Mesothelial cell of epicardium (in vitro differentiated cells): ENCODE data around the gene VPS54. TPM values are rescaled to one million over a fixed set of nuclear protein-coding genes. Genes with fewer than 3 reads are reported as not detected.

Experiments
- DNase-seq, 2 experiments: peaks; one replicate each; pipeline ENCODE4 v3.0.0; 2021; ENCODE audit warnings: low spot score in 2 of 2; ENCODE audit not compliant: unreplicated experiment in 2 of 2
- H3K27ac Mint-ChIP-seq: 2 replicates; pipeline ENCODE4 v1.8.0; 2021; ENCODE audit warnings: mixed read lengths
- H3K27me3 Mint-ChIP-seq: 2 replicates; pipeline ENCODE4 v1.8.0; 2021; ENCODE audit warnings: low read depth, mixed read lengths
- H3K36me3 Mint-ChIP-seq: 2 replicates; pipeline ENCODE4 v1.8.0; 2021; ENCODE audit warnings: mixed read lengths
- H3K4me1 Mint-ChIP-seq: 2 replicates; pipeline ENCODE4 v1.8.0; 2021; ENCODE audit warnings: mixed read lengths
- H3K4me3 Mint-ChIP-seq: 2 replicates; pipeline ENCODE4 v1.8.0; 2021; ENCODE audit warnings: mild to moderate bottlenecking, moderate library complexity, mixed read lengths
- H3K9me3 Mint-ChIP-seq: 2 replicates; pipeline ENCODE4 v1.8.0; 2021; ENCODE audit warnings: mixed read lengths
- total RNA-seq: library from RNA; stranded (reverse); gene quantifications from 3 replicates; pipeline ENCODE4 v1.2.1, GENCODE V29; 2021
- TF ChIP-seq, protein P1 (sequence below): fragments of 200-600 bp; sonication (generic); IDR thresholded peaks from one replicate; pipeline ENCODE4 v1.5.0; 2021; ENCODE audit warnings: antibody characterized with exemption; ENCODE audit not compliant: unreplicated experiment

Gene VPS54
- total RNA-seq, 1 donor from 2014 or later = 35.4 TPM

- no peak overlapping the region for H3K4me3 Mint-ChIP-seq
- H3K27me3 Mint-ChIP-seq = no peaks in the 10 kb centered on the region
- H3K9me3 Mint-ChIP-seq = no peaks in the 10 kb centered on the region
- DNase-seq = peak in 1 of 2 experiments; percentile 54
- TF ChIP-seq, protein P1, sequence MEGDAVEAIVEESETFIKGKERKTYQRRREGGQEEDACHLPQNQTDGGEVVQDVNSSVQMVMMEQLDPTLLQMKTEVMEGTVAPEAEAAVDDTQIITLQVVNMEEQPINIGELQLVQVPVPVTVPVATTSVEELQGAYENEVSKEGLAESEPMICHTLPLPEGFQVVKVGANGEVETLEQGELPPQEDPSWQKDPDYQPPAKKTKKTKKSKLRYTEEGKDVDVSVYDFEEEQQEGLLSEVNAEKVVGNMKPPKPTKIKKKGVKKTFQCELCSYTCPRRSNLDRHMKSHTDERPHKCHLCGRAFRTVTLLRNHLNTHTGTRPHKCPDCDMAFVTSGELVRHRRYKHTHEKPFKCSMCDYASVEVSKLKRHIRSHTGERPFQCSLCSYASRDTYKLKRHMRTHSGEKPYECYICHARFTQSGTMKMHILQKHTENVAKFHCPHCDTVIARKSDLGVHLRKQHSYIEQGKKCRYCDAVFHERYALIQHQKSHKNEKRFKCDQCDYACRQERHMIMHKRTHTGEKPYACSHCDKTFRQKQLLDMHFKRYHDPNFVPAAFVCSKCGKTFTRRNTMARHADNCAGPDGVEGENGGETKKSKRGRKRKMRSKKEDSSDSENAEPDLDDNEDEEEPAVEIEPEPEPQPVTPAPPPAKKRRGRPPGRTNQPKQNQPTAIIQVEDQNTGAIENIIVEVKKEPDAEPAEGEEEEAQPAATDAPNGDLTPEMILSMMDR = peak; percentile 49
- no peak overlapping the region for H3K27ac Mint-ChIP-seq
- no peaks in the 10 kb centered on the region for H3K36me3 Mint-ChIP-seq
- peaks cover 26% of the 10 kb centered on the region for H3K4me1 Mint-ChIP-seq
These were observed 30.5 kb upstream of the VPS54 start for GRCh38 chr2:64049633-64050220.

GRCh38 chr2:64045938-64046337, 26.7 kb upstream of the VPS54 start:
- no peak overlapping the region for H3K4me3 Mint-ChIP-seq
- no peak for DNase-seq
- H3K27me3 Mint-ChIP-seq = no peaks in the 10 kb centered on the region
- peaks cover 5% of the 10 kb centered on the region for H3K4me1 Mint-ChIP-seq
- no peaks in the 10 kb centered on the region for H3K9me3 Mint-ChIP-seq
- no peaks in the 10 kb centered on the region for H3K36me3 Mint-ChIP-seq
- H3K27ac Mint-ChIP-seq = no peak overlapping the region
- TF ChIP-seq, protein P1 = no peak

DNA sequence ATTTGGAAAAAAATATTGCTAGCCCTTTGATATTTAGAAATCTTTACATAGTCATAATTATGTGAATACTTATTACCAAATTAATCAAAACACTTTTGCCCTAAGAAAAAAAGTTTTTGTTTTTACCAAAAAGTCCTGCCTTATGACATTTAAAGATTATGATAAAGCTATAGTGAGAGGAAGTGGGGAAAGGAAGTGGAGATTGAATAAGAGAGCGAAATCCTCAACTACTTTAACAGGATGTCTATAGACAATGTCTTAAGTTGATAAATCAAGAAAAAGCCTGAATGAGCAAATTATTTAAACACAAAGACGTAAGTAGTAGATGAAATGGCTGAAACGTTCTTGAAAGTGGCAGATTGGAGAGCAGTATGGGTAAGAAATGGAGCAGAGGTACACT, 20.9 kb upstream of the VPS54 start:
- H3K36me3 Mint-ChIP-seq = no peaks in the 10 kb centered on the region

DNA sequence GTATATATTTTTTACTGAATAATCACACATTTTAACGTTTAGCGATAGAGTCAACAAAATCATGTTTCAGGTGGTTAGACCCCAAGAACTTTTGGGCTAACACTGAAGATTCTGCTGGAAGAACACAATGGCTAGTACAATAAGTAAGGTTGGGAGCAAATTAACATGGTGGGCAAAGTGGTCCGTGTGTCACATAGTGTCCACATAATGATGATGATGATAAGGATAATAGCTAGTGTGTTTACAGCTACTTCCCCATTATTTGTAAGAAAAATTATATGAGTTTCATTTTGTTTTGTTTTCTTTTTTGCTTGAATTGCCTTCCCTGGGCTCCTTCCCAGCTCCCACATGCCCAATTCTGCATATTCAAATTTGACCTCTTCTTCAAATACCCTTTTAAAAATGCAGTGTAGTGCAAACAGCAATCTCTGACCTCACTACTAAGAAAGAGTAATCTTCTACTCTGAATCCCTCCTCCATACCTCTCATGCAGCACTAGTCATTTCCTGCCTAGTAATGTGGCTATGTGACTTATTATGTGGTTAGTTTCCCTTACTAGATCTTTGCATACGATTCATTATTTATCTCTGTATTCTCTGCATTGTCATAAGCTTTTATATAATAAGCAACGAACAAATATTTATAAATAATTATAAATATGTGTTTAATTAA, 16.9 kb upstream of the VPS54 start:
- H3K4me1 Mint-ChIP-seq = peaks cover 18% of the 10 kb centered on the region
- H3K27me3 Mint-ChIP-seq = no peaks in the 10 kb centered on the region
- H3K27ac Mint-ChIP-seq = peak overlapping the region; percentile 17
- no peaks in the 10 kb centered on the region for H3K9me3 Mint-ChIP-seq
- no peaks in the 10 kb centered on the region for H3K36me3 Mint-ChIP-seq
- TF ChIP-seq, protein P1 = no peak
- no peak overlapping the region for H3K4me3 Mint-ChIP-seq
- no peak for DNase-seq

More for the DNA sequence above, 20.9 kb upstream of the VPS54 start:
- H3K27me3 Mint-ChIP-seq = no peaks in the 10 kb centered on the region
- H3K9me3 Mint-ChIP-seq = no peaks in the 10 kb centered on the region
- TF ChIP-seq, protein P1 = no peak
- no peak overlapping the region for H3K27ac Mint-ChIP-seq
- H3K4me1 Mint-ChIP-seq = peaks cover 11% of the 10 kb centered on the region
- no peak for DNase-seq
- H3K4me3 Mint-ChIP-seq = no peak overlapping the region

- H3K4me3 Mint-ChIP-seq = no peak overlapping the region
- peak overlapping the region; percentile 17 for H3K27ac Mint-ChIP-seq
- no peak for DNase-seq
- TF ChIP-seq, protein P1 = no peak
- H3K27me3 Mint-ChIP-seq = no peaks in the 10 kb centered on the region
- no peaks in the 10 kb centered on the region for H3K36me3 Mint-ChIP-seq
- no peaks in the 10 kb centered on the region for H3K9me3 Mint-ChIP-seq
- peaks cover 18% of the 10 kb centered on the region for H3K4me1 Mint-ChIP-seq
These were observed 16.1 kb upstream of the VPS54 start for GRCh38 chr2:64035072-64035942.
